ENCODE data around the gene FBXO38.

The FBXO38 gene

GRCh38 chr5:148384380-148384737, 601 bp downstream of the FBXO38 start:
- DNase-seq = peak in 1 of 2 experiments; percentile 3

- DNase-seq = no peak
Observed at GRCh38 chr5:148385094-148385493, 1.3 kb downstream of the FBXO38 start.

- no peak for DNase-seq
Observed at GRCh38 chr5:148386041-148386440, 2.3 kb downstream of the FBXO38 start.

- DNase-seq = no peak
Observed at GRCh38 chr5:148387325-148387724, 3.6 kb downstream of the FBXO38 start.

GRCh38 chr5:148388696-148389095, 4.9 kb downstream of the FBXO38 start:
- no peak for DNase-seq

GRCh38 chr5:148390914-148391313, 7.2 kb downstream of the FBXO38 start:
- no peak for DNase-seq

GRCh38 chr5:148391422-148391821, 7.7 kb downstream of the FBXO38 start:
- DNase-seq = no peak

GRCh38 chr5:148393390-148393741, 9.6 kb downstream of the FBXO38 start:
- no peak for DNase-seq

GRCh38 chr5:148394587-148395019, 10.8 kb downstream of the FBXO38 start:
- DNase-seq = no peak

- no peak for DNase-seq
Observed at GRCh38 chr5:148395031-148395430, 11.3 kb downstream of the FBXO38 start.

- no peak for DNase-seq
Observed at GRCh38 chr5:148397968-148398595, 14.3 kb downstream of the FBXO38 start.

GRCh38 chr5:148398698-148399121, 15.0 kb downstream of the FBXO38 start:
- no peak for DNase-seq

GRCh38 chr5:148401604-148402003, 17.8 kb downstream of the FBXO38 start:
- no peak for DNase-seq

- DNase-seq = no peak
Observed at GRCh38 chr5:148403344-148403743, 19.6 kb downstream of the FBXO38 start.

GRCh38 chr5:148406406-148406805, 22.6 kb downstream of the FBXO38 start:
- no peak for DNase-seq

- no peak for DNase-seq
Observed at GRCh38 chr5:148408092-148408491, 24.3 kb downstream of the FBXO38 start.

GRCh38 chr5:148412124-148412523, 28.4 kb downstream of the FBXO38 start:
- no peak for DNase-seq

- no peak for DNase-seq
Observed at GRCh38 chr5:148414833-148415232, 31.1 kb downstream of the FBXO38 start.

GRCh38 chr5:148416416-148416815, 32.7 kb downstream of the FBXO38 start:
- DNase-seq = no peak

GRCh38 chr5:148416921-148417320, 33.2 kb downstream of the FBXO38 start:
- no peak for DNase-seq

- DNase-seq = no peak
Observed at GRCh38 chr5:148418511-148418910, 34.8 kb downstream of the FBXO38 start.

- no peak for DNase-seq
Observed at GRCh38 chr5:148421661-148422060, 37.9 kb downstream of the FBXO38 start.

GRCh38 chr5:148425808-148426207, 42.0 kb downstream of the FBXO38 start:
- DNase-seq = no peak

- DNase-seq = no peak
Observed at GRCh38 chr5:148426514-148426913, 42.8 kb downstream of the FBXO38 start.

- no peak for DNase-seq
Observed at GRCh38 chr5:148427370-148428042, 43.7 kb downstream of the FBXO38 start.

All from activated CD4-positive, alpha-beta T cell treated with anti-CD3 and anti-CD28 coated beads, Interleukin-2, amount 50 U/mL, for 4 hours (primary cell).